ENCODE results near the gene ARHGAP6.

DNA sequence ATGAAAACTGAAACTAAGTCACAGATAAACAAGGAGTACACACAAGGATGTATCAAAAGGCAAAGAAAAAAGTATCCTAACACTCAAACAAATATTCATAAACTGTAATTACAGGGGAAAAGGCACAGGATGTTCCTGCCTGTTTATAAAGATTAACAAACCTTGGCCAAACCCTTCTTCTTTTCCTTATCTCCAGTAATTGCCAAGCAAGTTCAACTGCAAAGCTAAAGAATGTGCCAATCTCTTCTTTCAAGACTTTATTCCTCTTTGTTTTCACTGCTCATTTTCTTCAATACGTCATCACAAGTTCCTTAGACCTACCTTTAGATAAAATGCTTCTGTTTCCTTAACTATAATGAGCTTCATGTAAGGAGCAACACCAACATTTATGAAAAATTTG, 201.3 kb downstream of the ARHGAP6 start:
- TF ChIP-seq EZH2 (IDR thresholded peaks at IDR 0.05; ENCODE audit: insufficient read depth, poor library complexity, severe bottlenecking) (no peak), EZH2phosphoT487 (IDR thresholded peaks at IDR 0.05; ENCODE audit: insufficient read depth, low read depth) (no peak)

Data from GM23248 (cell line).